Keratinocyte (primary cell): Measurements from ENCODE around the gene FASTKD3.

Experiments
- EZH2 ChIP-seq: IDR thresholded peaks from one replicate; pipeline ENCODE4 v1.6.1; 2012; ENCODE audit warnings: inconsistent platforms, mild to moderate bottlenecking, low read length, moderate library complexity
- TF ChIP-seq, protein P1 (sequence below), 3 experiments: IDR thresholded peaks in 1 of 3; conservative IDR thresholded peaks in 1 of 3; optimal IDR thresholded peaks in 1 of 3; 2 replicates in 2 of 3; 3 replicates in 1 of 3; pipeline versions ENCODE3 to v1.5.1; 2011; ENCODE audit warnings: low read length in 3 of 3, mild to moderate bottlenecking in 3 of 3, moderate library complexity in 2 of 3, control low read depth in 1 of 3, inconsistent platforms in 1 of 3; ENCODE audit not compliant: insufficient read depth in 2 of 3; ENCODE audit errors: extremely low read depth in 1 of 3

DNA sequence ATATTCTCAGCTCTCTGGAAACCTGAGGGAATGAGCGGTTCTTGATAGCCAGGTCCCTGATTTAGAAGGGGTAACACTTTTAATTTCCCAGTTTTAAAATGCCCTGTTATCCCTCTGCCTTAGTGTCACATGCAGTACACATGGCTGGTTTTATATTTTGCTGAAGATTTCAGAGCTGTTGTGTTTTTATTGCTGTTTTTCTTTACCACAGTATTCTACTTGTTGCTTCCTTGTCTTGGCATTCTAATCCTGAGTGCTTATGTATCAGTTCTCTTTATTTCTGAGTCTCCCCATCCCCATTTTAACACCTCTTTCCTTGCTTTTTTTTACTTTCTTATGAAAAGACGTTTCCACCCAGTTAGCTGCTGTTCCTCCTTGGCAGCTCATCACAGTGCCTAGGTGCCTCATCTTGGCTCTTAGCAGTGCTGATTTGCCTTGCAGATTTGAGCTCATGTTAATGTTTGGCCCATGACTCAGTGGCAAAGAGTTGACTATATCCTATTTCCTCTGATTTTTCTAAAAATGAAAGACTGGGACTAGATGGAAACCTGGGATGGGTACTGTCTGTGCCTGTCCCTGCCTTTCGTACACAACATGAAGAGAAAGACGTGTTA lies 3.8 kb upstream of the FASTKD3 start:
- TF ChIP-seq, protein P1, sequence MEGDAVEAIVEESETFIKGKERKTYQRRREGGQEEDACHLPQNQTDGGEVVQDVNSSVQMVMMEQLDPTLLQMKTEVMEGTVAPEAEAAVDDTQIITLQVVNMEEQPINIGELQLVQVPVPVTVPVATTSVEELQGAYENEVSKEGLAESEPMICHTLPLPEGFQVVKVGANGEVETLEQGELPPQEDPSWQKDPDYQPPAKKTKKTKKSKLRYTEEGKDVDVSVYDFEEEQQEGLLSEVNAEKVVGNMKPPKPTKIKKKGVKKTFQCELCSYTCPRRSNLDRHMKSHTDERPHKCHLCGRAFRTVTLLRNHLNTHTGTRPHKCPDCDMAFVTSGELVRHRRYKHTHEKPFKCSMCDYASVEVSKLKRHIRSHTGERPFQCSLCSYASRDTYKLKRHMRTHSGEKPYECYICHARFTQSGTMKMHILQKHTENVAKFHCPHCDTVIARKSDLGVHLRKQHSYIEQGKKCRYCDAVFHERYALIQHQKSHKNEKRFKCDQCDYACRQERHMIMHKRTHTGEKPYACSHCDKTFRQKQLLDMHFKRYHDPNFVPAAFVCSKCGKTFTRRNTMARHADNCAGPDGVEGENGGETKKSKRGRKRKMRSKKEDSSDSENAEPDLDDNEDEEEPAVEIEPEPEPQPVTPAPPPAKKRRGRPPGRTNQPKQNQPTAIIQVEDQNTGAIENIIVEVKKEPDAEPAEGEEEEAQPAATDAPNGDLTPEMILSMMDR (optimal IDR thresholded peaks at IDR 0.05 in 1 of 3, IDR thresholded peaks at IDR 0.05 in 1 of 3, conservative IDR thresholded peaks at IDR 0.05 in 1 of 3; ENCODE audit: extremely low read depth in 1 of 3, insufficient read depth in 2 of 3, low read length in 3 of 3), result no peak
- no peak for TF ChIP-seq EZH2
